ENCODE measurements around the gene TUBB6. TPM values are rescaled to one million over a fixed set of nuclear protein-coding genes. Genes with fewer than 3 reads are reported as not detected.

Gene TUBB6
- total and polyA plus RNA-seq, 2 donors from 2014 or later, result 25.9 to 98.9 TPM

DNA sequence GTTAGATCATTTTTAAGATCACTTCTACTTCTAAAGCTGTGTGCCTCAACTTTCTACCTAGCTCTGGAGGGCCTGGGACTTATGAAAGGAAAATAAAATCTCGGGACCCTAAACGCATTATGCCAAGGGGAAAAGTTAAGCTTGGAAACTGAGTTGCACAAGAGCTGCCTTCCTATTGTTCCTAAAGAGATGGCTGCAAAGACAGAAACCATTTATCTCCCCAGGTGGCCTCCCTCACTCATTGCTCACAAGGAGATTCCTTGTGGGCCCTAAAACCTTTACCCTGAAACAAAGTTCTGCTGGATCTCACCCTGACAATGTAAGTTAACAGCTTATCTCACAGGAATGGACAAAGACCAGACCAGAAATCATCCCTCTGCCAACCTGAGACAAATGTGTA, 26.8 kb downstream of the TUBB6 start:
- DNase-seq (no peak), FAIRE-seq (no peak)
- Histone ChIP-seq H3K36me3 (ENCODE audit: control insufficient read depth in 2 of 3, insufficient read depth in 3 of 3, low read length in 3 of 3) (peaks cover 4 to 31% (median 15%) of the 10 kb centered on the region in 3 donors), H3K27me3 (ENCODE audit: control insufficient read depth, insufficient read depth, low read length) (no peaks in the 10 kb centered on the region), H3K4me3 (ENCODE audit: low read length in 3 of 3) (no peak overlapping the region), H3K9ac (ENCODE audit: low read length in 3 of 3) (no peak overlapping the region), H3K27ac (ENCODE audit: low read depth in 2 of 2, low read length in 2 of 2) (no peak overlapping the region), H3K4me1 (ENCODE audit: control insufficient read depth in 2 of 3, insufficient read depth in 2 of 3, low read depth in 1 of 3, low read length in 3 of 3) (peaks cover 0 to 12% (median 8%) of the 10 kb centered on the region in 3 donors), H3K9me3 (ENCODE audit: control insufficient read depth in 2 of 3, insufficient read depth in 1 of 3, low read length in 3 of 3) (no peaks in the 10 kb centered on the region)
- intact Hi-C loops (cut with DNase I), result no loop called here
- TF ChIP-seq, protein P1, sequence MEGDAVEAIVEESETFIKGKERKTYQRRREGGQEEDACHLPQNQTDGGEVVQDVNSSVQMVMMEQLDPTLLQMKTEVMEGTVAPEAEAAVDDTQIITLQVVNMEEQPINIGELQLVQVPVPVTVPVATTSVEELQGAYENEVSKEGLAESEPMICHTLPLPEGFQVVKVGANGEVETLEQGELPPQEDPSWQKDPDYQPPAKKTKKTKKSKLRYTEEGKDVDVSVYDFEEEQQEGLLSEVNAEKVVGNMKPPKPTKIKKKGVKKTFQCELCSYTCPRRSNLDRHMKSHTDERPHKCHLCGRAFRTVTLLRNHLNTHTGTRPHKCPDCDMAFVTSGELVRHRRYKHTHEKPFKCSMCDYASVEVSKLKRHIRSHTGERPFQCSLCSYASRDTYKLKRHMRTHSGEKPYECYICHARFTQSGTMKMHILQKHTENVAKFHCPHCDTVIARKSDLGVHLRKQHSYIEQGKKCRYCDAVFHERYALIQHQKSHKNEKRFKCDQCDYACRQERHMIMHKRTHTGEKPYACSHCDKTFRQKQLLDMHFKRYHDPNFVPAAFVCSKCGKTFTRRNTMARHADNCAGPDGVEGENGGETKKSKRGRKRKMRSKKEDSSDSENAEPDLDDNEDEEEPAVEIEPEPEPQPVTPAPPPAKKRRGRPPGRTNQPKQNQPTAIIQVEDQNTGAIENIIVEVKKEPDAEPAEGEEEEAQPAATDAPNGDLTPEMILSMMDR (IDR thresholded peaks at IDR 0.05; ENCODE audit: borderline replicate concordance, extremely low read depth, insufficient read depth), result no peak

DNA sequence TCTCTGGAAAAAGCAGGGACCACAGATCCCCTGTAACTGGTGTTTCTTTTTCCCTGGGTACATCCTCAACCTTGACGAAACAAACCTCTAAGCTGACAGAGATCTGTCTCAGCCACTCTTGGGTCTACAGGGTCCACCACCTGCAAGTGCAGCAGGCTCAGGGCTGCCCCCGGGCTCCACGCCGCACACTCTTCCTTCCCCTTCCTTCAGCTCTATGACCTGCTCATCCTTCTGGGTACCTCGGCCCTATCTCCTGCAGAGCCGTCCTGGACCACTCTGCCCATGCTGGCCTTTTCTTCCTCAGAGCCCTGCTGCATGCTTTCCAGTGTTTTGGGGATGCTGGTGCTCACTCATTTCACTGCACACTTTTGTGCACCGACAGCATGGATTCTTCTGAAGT, 27.5 kb downstream of the TUBB6 start:
- no peaks in the 10 kb centered on the region for H3K9me3 ChIP-seq (ENCODE audit: control insufficient read depth in 2 of 3, insufficient read depth in 1 of 3, low read length in 3 of 3)
- intact Hi-C loops (cut with DNase I), result no loop called here
- no peaks in the 10 kb centered on the region for H3K27me3 ChIP-seq (ENCODE audit: control insufficient read depth, insufficient read depth, low read length)
- H3K4me3 ChIP-seq (ENCODE audit: low read length in 3 of 3), result no peak overlapping the region
- TF ChIP-seq, protein P1 (IDR thresholded peaks at IDR 0.05; ENCODE audit: borderline replicate concordance, extremely low read depth, insufficient read depth), result no peak
- peaks cover 4 to 38% (median 19%) of the 10 kb centered on the region in 3 donors for H3K36me3 ChIP-seq (ENCODE audit: control insufficient read depth in 2 of 3, insufficient read depth in 3 of 3, low read length in 3 of 3)
- H3K27ac ChIP-seq (ENCODE audit: low read depth in 2 of 2, low read length in 2 of 2), result no peak overlapping the region
- peaks cover 0 to 12% (median 8%) of the 10 kb centered on the region in 3 donors for H3K4me1 ChIP-seq (ENCODE audit: control insufficient read depth in 2 of 3, insufficient read depth in 2 of 3, low read depth in 1 of 3, low read length in 3 of 3)
- FAIRE-seq, result no peak
- H3K9ac ChIP-seq (ENCODE audit: low read length in 3 of 3), result no peak overlapping the region
- no peak for DNase-seq

DNA sequence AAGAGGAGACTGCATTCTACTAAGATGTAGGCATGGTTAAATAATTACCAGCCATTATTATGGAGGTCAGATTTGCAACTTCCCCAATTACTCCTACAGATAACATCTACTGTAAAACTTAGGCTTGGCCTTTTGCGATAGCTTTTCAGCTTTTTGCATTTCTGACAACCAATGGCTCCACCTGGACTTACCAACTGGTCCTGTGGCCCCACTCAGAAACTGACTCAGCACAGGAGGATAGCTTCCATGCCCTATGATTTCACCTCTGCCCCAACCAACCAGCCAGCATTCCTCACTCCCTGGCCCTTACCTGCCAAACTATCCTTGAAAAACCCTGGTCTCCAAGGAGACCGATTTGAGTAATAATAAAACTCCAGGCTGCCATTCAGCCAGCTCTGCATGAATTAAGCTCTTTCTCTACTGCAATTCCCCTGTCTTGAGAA, 28.2 kb downstream of the TUBB6 start:
- no peak overlapping the region for H3K27ac ChIP-seq (ENCODE audit: low read depth in 2 of 2, low read length in 2 of 2)
- peaks cover 2 to 38% (median 17%) of the 10 kb centered on the region in 3 donors for H3K36me3 ChIP-seq (ENCODE audit: control insufficient read depth in 2 of 3, insufficient read depth in 3 of 3, low read length in 3 of 3)
- intact Hi-C loops (cut with DNase I), result no loop called here
- DNase-seq, result peak in 2 of 5 donors; percentile 22 to 26
- no peak overlapping the region for H3K9ac ChIP-seq (ENCODE audit: low read length in 3 of 3)
- FAIRE-seq, result no peak
- peaks cover 0 to 6% (median 4%) of the 10 kb centered on the region in 3 donors for H3K4me1 ChIP-seq (ENCODE audit: control insufficient read depth in 2 of 3, insufficient read depth in 2 of 3, low read depth in 1 of 3, low read length in 3 of 3)
- TF ChIP-seq, protein P1 (IDR thresholded peaks at IDR 0.05; ENCODE audit: borderline replicate concordance, extremely low read depth, insufficient read depth), result no peak
- H3K27me3 ChIP-seq (ENCODE audit: control insufficient read depth, insufficient read depth, low read length), result no peaks in the 10 kb centered on the region
- no peak overlapping the region for H3K4me3 ChIP-seq (ENCODE audit: low read length in 3 of 3)
- H3K9me3 ChIP-seq (ENCODE audit: control insufficient read depth in 2 of 3, insufficient read depth in 1 of 3, low read length in 3 of 3), result no peaks in the 10 kb centered on the region

- Histone ChIP-seq H3K4me3 (ENCODE audit: low read length in 3 of 3) (no peak overlapping the region), H3K9me3 (ENCODE audit: control insufficient read depth in 2 of 3, insufficient read depth in 1 of 3, low read length in 3 of 3) (no peaks in the 10 kb centered on the region), H3K27me3 (ENCODE audit: control insufficient read depth, insufficient read depth, low read length) (no peaks in the 10 kb centered on the region), H3K4me1 (ENCODE audit: control insufficient read depth in 2 of 3, insufficient read depth in 2 of 3, low read depth in 1 of 3, low read length in 3 of 3) (peaks cover 0 to 6% (median 4%) of the 10 kb centered on the region in 3 donors), H3K9ac (ENCODE audit: low read length in 3 of 3) (no peak overlapping the region), H3K27ac (ENCODE audit: low read depth in 2 of 2, low read length in 2 of 2) (no peak overlapping the region), H3K36me3 (ENCODE audit: control insufficient read depth in 2 of 3, insufficient read depth in 3 of 3, low read length in 3 of 3) (peaks cover 2 to 43% (median 22%) of the 10 kb centered on the region in 3 donors)
- FAIRE-seq (no peak), DNase-seq (peak in 2 of 5 donors; percentile 29 to 45)
- TF ChIP-seq, protein P1 (IDR thresholded peaks at IDR 0.05; ENCODE audit: borderline replicate concordance, extremely low read depth, insufficient read depth), result no peak
- intact Hi-C loops (cut with DNase I), result no loop called here
Measured at GRCh38 chr18:12336887-12337286, 28.8 kb downstream of the TUBB6 start.
